ENCODE data around the gene GPS2. TPM values are rescaled to one million over a fixed set of nuclear protein-coding genes. Genes with fewer than 3 reads are reported as not detected.

Gene GPS2
- total and polyA plus RNA-seq, 2 of the 4 experiments (the other 2 are of a cell fraction): 36.2 to 50.9 TPM

DNA sequence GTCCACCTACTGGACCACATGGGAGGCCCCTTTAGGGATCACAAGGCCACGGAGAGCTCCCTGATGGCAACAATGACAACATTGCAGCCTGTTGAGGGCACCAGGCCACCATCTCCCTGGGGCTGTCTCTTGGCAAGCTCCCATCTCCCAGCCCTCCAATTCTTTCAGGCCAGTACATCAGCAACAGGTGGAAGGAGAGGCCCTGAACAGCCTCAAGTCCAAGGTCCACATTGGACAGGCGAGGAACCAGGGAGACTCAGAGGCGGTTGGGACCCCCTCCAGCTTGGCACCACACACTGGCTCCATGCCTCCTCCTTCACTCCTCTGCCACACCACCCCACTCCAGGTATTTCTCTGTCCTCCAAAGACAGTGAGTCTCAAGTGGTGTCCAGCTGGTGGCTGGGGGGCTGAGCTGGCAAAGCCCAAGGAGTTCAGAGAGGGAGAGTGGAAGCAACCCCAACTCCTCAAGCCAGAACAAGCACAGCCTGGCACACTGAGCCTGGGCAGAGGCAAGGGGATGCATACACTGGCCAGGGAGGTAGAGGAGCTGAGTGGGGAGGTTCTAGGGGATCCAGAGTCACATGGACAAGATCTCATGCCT lies 19.9 kb upstream of the GPS2 start:
- Histone ChIP-seq H2AK9ac (replicated peaks; ENCODE audit: low read depth, low read length, poor library complexity) (no peak overlapping the region), H3K79me1 (ENCODE audit: low read depth in 1 of 2, low read length in 2 of 2) (no peaks in the 10 kb centered on the region), H3K23ac (ENCODE audit: low read depth, low read length) (no peak overlapping the region), H4K20me1 (ENCODE audit: insufficient read depth, low read length) (no peaks in the 10 kb centered on the region), H2AK5ac (ENCODE audit: low read depth, low read length) (no peak overlapping the region), H3K4me3 (ENCODE audit: insufficient read depth, low read depth, low read length) (no peak overlapping the region), H4K8ac (ENCODE audit: low read depth in 2 of 2, low read length in 2 of 2) (no peak overlapping the region), H3K4me1 (ENCODE audit: control insufficient read depth, insufficient read depth, low read length) (peaks cover 3% of the 10 kb centered on the region; the same call in 1 of the 2 replicates), H2BK20ac (ENCODE audit: low read depth, low read length) (no peak overlapping the region), H3K4me2 (ENCODE audit: low read depth, low read length) (no peak overlapping the region), H2BK15ac (ENCODE audit: low read depth, low read length) (no peak overlapping the region), H4K91ac (ENCODE audit: insufficient read depth, low read depth, low read length) (no peak overlapping the region), H3K36me3 (ENCODE audit: control insufficient read depth, insufficient read depth, low read length) (no peaks in the 10 kb centered on the region), H3K27ac (ENCODE audit: insufficient read depth, low read length) (no peak overlapping the region), H3K9ac (ENCODE audit: low read depth, low read length) (no peak overlapping the region), H2BK120ac (ENCODE audit: low read depth, low read length) (no peak overlapping the region), H3K56ac (ENCODE audit: extremely low read depth, insufficient read depth, low read length) (no peak overlapping the region), H3K18ac (ENCODE audit: low read depth, low read length) (no peak overlapping the region), H3K9me3 (ENCODE audit: control insufficient read depth, insufficient read depth, low read length) (no peaks in the 10 kb centered on the region), H3K27me3 (ENCODE audit: control insufficient read depth, insufficient read depth, low read length) (peaks cover 11% of the 10 kb centered on the region), H4K5ac (ENCODE audit: low read depth, low read length) (no peak overlapping the region), H3K9me1 (ENCODE audit: insufficient read depth, low read length) (no peaks in the 10 kb centered on the region), H2AFZ (replicated peaks; ENCODE audit: low read length, poor library complexity) (no peak overlapping the region), H2BK5ac (ENCODE audit: low read depth, low read length, poor library complexity, severe bottlenecking) (no peak overlapping the region), H3K14ac (replicated peaks; ENCODE audit: low read depth, low read length) (no peak overlapping the region), H3K4ac (ENCODE audit: low read depth, low read length) (no peak overlapping the region)
- POLR2A ChIA-PET (ENCODE audit: unreplicated experiment): no interaction called here
- no TSS peak for BruUV-seq (replicated peaks)
- CTCF ChIA-PET: no interaction called here
- TF ChIP-seq CHD1 (IDR thresholded peaks at IDR 0.05; ENCODE audit: low read depth, low read length) (no peak), NFE2L2 (IDR thresholded peaks at IDR 0.05; ENCODE audit: low read depth, low read length) (no peak), RCOR1 (IDR thresholded peaks at IDR 0.05; ENCODE audit: insufficient replicate concordance, low read length) (no peak), SMC3 (IDR thresholded peaks at IDR 0.05; ENCODE audit: low read depth, low read length) (no peak), BHLHE40 (IDR thresholded peaks at IDR 0.05; ENCODE audit: low read depth, low read length) (no peak), CEBPB (IDR thresholded peaks at IDR 0.05; ENCODE audit: low read depth, low read length) (no peak), POLR2A (IDR thresholded peaks at IDR 0.05; ENCODE audit: low read depth, low read length) (no peak), MAZ (IDR thresholded peaks at IDR 0.05; ENCODE audit: borderline replicate concordance, low read depth, low read length) (no peak), MAFK (IDR thresholded peaks at IDR 0.05; ENCODE audit: low read depth, low read length) (no peak), RAD21 (IDR thresholded peaks at IDR 0.05; ENCODE audit: low read length) (no peak), MXI1 (IDR thresholded peaks at IDR 0.05; ENCODE audit: borderline replicate concordance, low read depth, low read length) (no peak), FOS (IDR thresholded peaks at IDR 0.05; ENCODE audit: low read depth, low read length) (no peak)
- TF ChIP-seq, protein P1, sequence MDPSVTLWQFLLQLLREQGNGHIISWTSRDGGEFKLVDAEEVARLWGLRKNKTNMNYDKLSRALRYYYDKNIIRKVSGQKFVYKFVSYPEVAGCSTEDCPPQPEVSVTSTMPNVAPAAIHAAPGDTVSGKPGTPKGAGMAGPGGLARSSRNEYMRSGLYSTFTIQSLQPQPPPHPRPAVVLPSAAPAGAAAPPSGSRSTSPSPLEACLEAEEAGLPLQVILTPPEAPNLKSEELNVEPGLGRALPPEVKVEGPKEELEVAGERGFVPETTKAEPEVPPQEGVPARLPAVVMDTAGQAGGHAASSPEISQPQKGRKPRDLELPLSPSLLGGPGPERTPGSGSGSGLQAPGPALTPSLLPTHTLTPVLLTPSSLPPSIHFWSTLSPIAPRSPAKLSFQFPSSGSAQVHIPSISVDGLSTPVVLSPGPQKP (IDR thresholded peaks at IDR 0.05; ENCODE audit: borderline replicate concordance, low read depth, low read length): no peak
- no peak for DNase-seq
- intact Hi-C loops (cut with micrococcal nuclease) (no loop called here), dilution Hi-C loops (cut with HindIII; ENCODE audit: low sequenced_read_pairs, unreplicated experiment) (no loop called here), in situ Hi-C loops (cut with MboI; ENCODE audit: low sequenced_read_pairs) (loop anchor here (5.0 kb wide), 1 partner anchor 58 kb away; no protein-coding TSS in a partner anchor)
- 60% methylated on average over 1 of the region's 3 CpGs; no CpG with 5 or more reads in 1 of the 2 experiments for whole genome bisulfite sequencing, 2 experiments (ENCODE audit: extremely low coverage in 2 of 2, insufficient read length in 1 of 2)
- ATAC-seq (ENCODE audit: low read depth): no peak

Data from IMR-90 (cell line).